ENCODE results near the gene CREBL2. TPM values are rescaled to one million over a fixed set of nuclear protein-coding genes. Genes with fewer than 3 reads are reported as not detected.
"Not testable (repeated sequence)": the region's sequence is repeated elsewhere in the genome, so short reads cannot be mapped to it uniquely, and the experiment has no call there.

The CREBL2 gene
- total RNA-seq, 1 experiment from 2014 or later: 16.0 TPM

- no peak for DNase-seq (ENCODE audit: low read depth)
- in situ Hi-C loops (cut with HindIII; ENCODE audit: low pct_unique_long_range_greater_than_20kb, low sequenced_read_pairs): no loop called here
These were observed 20.7 kb upstream of the CREBL2 start for GRCh38 chr12:12590961-12591360.

- in situ Hi-C loops (cut with HindIII; ENCODE audit: low pct_unique_long_range_greater_than_20kb, low sequenced_read_pairs): no loop called here
- DNase-seq (ENCODE audit: low read depth): peak; percentile 20
These were observed 18.7 kb upstream of the CREBL2 start for GRCh38 chr12:12592930-12593329.

GRCh38 chr12:12595929-12596328 lies 15.7 kb upstream of the CREBL2 start:
- DNase-seq (ENCODE audit: low read depth); in situ Hi-C loops (cut with HindIII; ENCODE audit: low pct_unique_long_range_greater_than_20kb, low sequenced_read_pairs): not testable (repeated sequence)

- DNase-seq (ENCODE audit: low read depth); in situ Hi-C loops (cut with HindIII; ENCODE audit: low pct_unique_long_range_greater_than_20kb, low sequenced_read_pairs): not testable (repeated sequence)
These were observed 15.1 kb upstream of the CREBL2 start for GRCh38 chr12:12596598-12596997.

GRCh38 chr12:12598864-12599263 lies 12.8 kb upstream of the CREBL2 start:
- in situ Hi-C loops (cut with HindIII; ENCODE audit: low pct_unique_long_range_greater_than_20kb, low sequenced_read_pairs): no loop called here

GRCh38 chr12:12599750-12600643 lies 11.7 kb upstream of the CREBL2 start:
- no peak for DNase-seq (ENCODE audit: low read depth)
- in situ Hi-C loops (cut with HindIII; ENCODE audit: low pct_unique_long_range_greater_than_20kb, low sequenced_read_pairs): no loop called here

More at GRCh38 chr12:12598864-12599263, 12.8 kb upstream of the CREBL2 start:
- DNase-seq (ENCODE audit: low read depth): no peak

GRCh38 chr12:12600659-12601058 lies 11.0 kb upstream of the CREBL2 start:
- DNase-seq (ENCODE audit: low read depth): no peak
- in situ Hi-C loops (cut with HindIII; ENCODE audit: low pct_unique_long_range_greater_than_20kb, low sequenced_read_pairs): no loop called here

GRCh38 chr12:12604740-12605139 lies 6.9 kb upstream of the CREBL2 start:
- DNase-seq (ENCODE audit: low read depth): no peak
- in situ Hi-C loops (cut with HindIII; ENCODE audit: low pct_unique_long_range_greater_than_20kb, low sequenced_read_pairs): no loop called here

- DNase-seq (ENCODE audit: low read depth): peak; percentile 27
These were observed 4.7 kb upstream of the CREBL2 start for GRCh38 chr12:12606781-12607589.

GRCh38 chr12:12608557-12608957 lies 3.1 kb upstream of the CREBL2 start:
- in situ Hi-C loops (cut with HindIII; ENCODE audit: low pct_unique_long_range_greater_than_20kb, low sequenced_read_pairs): no loop called here
- peak; percentile 23 for DNase-seq (ENCODE audit: low read depth)

More at GRCh38 chr12:12606781-12607589, 4.7 kb upstream of the CREBL2 start:
- in situ Hi-C loops (cut with HindIII; ENCODE audit: low pct_unique_long_range_greater_than_20kb, low sequenced_read_pairs): no loop called here

GRCh38 chr12:12609692-12610091 lies 2.0 kb upstream of the CREBL2 start:
- no peak for DNase-seq (ENCODE audit: low read depth)
- in situ Hi-C loops (cut with HindIII; ENCODE audit: low pct_unique_long_range_greater_than_20kb, low sequenced_read_pairs): no loop called here

GRCh38 chr12:12610711-12611110 lies 965 bp upstream of the CREBL2 start:
- in situ Hi-C loops (cut with HindIII; ENCODE audit: low pct_unique_long_range_greater_than_20kb, low sequenced_read_pairs): no loop called here
- DNase-seq (ENCODE audit: low read depth): no peak

- in situ Hi-C loops (cut with HindIII; ENCODE audit: low pct_unique_long_range_greater_than_20kb, low sequenced_read_pairs): no loop called here
- no peak for DNase-seq (ENCODE audit: low read depth)
These were observed 682 bp downstream of the CREBL2 start for GRCh38 chr12:12612358-12612757.

GRCh38 chr12:12613344-12613743 lies 1.7 kb downstream of the CREBL2 start:
- in situ Hi-C loops (cut with HindIII; ENCODE audit: low pct_unique_long_range_greater_than_20kb, low sequenced_read_pairs): no loop called here
- DNase-seq (ENCODE audit: low read depth): no peak

GRCh38 chr12:12614342-12614741 lies 2.7 kb downstream of the CREBL2 start:
- in situ Hi-C loops (cut with HindIII; ENCODE audit: low pct_unique_long_range_greater_than_20kb, low sequenced_read_pairs): no loop called here
- DNase-seq (ENCODE audit: low read depth): no peak

GRCh38 chr12:12616512-12617310 lies 5.0 kb downstream of the CREBL2 start:
- in situ Hi-C loops (cut with HindIII; ENCODE audit: low pct_unique_long_range_greater_than_20kb, low sequenced_read_pairs): no loop called here
- no peak for DNase-seq (ENCODE audit: low read depth)

GRCh38 chr12:12618064-12618463 lies 6.4 kb downstream of the CREBL2 start:
- in situ Hi-C loops (cut with HindIII; ENCODE audit: low pct_unique_long_range_greater_than_20kb, low sequenced_read_pairs); DNase-seq (ENCODE audit: low read depth): not testable (repeated sequence)

- in situ Hi-C loops (cut with HindIII; ENCODE audit: low pct_unique_long_range_greater_than_20kb, low sequenced_read_pairs): no loop called here
- no peak for DNase-seq (ENCODE audit: low read depth)
These were observed 9.1 kb downstream of the CREBL2 start for GRCh38 chr12:12620730-12621315.

Data from Caki2 (cell line).